Gastrocnemius medialis (tissue), 4 donors: ENCODE data around the gene COL4A1. TPM values are rescaled to one million over a fixed set of nuclear protein-coding genes. Genes with fewer than 3 reads are reported as not detected.
A peak's percentile ranks its signal among the peaks of the same experiment; 100 is the strongest.

Experiments
- ATAC-seq, 2 donors: fragments of 150-250 bp; one replicate each; pipeline ENCODE4 v1.9.1; 2016
- DNase-seq, 2 donors: peaks; one replicate each; pipeline ENCODE4 v3.0.0-alpha.2; 2019
- H3K27ac ChIP-seq, 4 donors: fragments of 200-600 bp; sonication (generic); 1 replicate in 1 of 4; 2 replicates in 3 of 4; pipeline ENCODE4 v1.5.1; 2016 to 2018; ENCODE audit warnings: mild to moderate bottlenecking in 2 of 4, moderate library complexity in 1 of 4
- H3K27me3 ChIP-seq, 3 donors: fragments of 200-600 bp; sonication (generic) in 2 of 3; 1 replicate in 1 of 3; 2 replicates in 2 of 3; pipeline versions ENCODE4 v1.5.1 to v1.6.0; 2016 to 2019; ENCODE audit warnings: mild to moderate bottlenecking in 1 of 3, moderate library complexity in 1 of 3
- H3K36me3 ChIP-seq, 2 donors: fragments of 200-600 bp; sonication (generic) in 1 of 2; one replicate each; pipeline ENCODE4 v1.5.1; 2017 to 2018
- H3K4me1 ChIP-seq, 2 donors: fragments of 200-600 bp; sonication (generic) in 1 of 2; one replicate each; pipeline ENCODE4 v1.5.1; 2016 to 2017; ENCODE audit warnings: mild to moderate bottlenecking in 2 of 2
- H3K4me3 ChIP-seq, 4 donors: fragments of 200-600 bp; sonication (generic) in 3 of 4; 1 replicate in 1 of 4; 2 replicates in 3 of 4; pipeline ENCODE4 v1.5.1; 2016 to 2019; ENCODE audit warnings: mild to moderate bottlenecking in 2 of 4
- H3K9me3 ChIP-seq, 3 donors: fragments of 200-600 bp; sonication (generic) in 2 of 3; 1 replicate in 1 of 3; 2 replicates in 2 of 3; pipeline ENCODE4 v1.5.1; 2016 to 2019
- CTCF ChIP-seq, 5 experiments: fragments of 450-650 bp in 3 of 5; fragments of 200-600 bp in 2 of 5; sonication (generic) in 2 of 5; IDR thresholded peaks in 4 of 5; conservative IDR thresholded peaks in 1 of 5; 1 replicate in 4 of 5; 2 replicates in 1 of 5; pipeline ENCODE4 v1.5.1; 2016 to 2019; ENCODE audit warnings: antibody characterized with exemption in 5 of 5, mild to moderate bottlenecking in 3 of 5, moderate library complexity in 3 of 5
- POLR2A ChIP-seq, 2 donors: fragments of 450-650 bp; IDR thresholded peaks; one replicate each; pipeline ENCODE4 v1.6.1; 2017; ENCODE audit warnings: antibody characterized with exemption in 2 of 2, mild to moderate bottlenecking in 2 of 2, moderate library complexity in 2 of 2
- in situ Hi-C, 4 donors: fragments of 200-750 bp; cut with MboI; loops; one replicate each; pipeline versions ENCODE4 v1.15.0 to v1.8.0; 2017; ENCODE audit warnings: low sequenced_read_pairs in 4 of 4
- intact Hi-C: fragments of 100-400 bp; cut with DNase I; formaldehyde crosslinking; loops from one replicate; pipeline ENCODE4 v1.15.1; 2023; ENCODE audit warnings: low total_unique reads
- total RNA-seq, 4 donors: library from RNA; depleted of rRNA; stranded (reverse); fragments of >200 nt; gene quantifications; one replicate each; pipeline versions ENCODE4 v1.1.0 to v1.2.3, GENCODE V29; 2016

Gene COL4A1
- total RNA-seq, 4 donors from 2014 or later, result 60.5 to 127 (median 120) TPM

GRCh38 chr13:110246530-110246929 is 60.4 kb downstream of the COL4A1 start:
- H3K9me3 ChIP-seq, result no peaks in the 10 kb centered on the region
- H3K4me3 ChIP-seq, result no peak overlapping the region
- DNase-seq, result no peak
- no peak for ATAC-seq
- peak overlapping the region; percentile 49 to 81 (median 79) for H3K27ac ChIP-seq
- in situ Hi-C loops, result loop anchor here in 1 of 4 donors (25.0 kb wide), 1 partner anchor 166 kb away; no protein-coding TSS in a partner anchor
- peaks cover 0 to 2% (median 0%) of the 10 kb centered on the region in 3 donors for H3K27me3 ChIP-seq
- peaks cover 27 to 45% of the 10 kb centered on the region in 2 donors for H3K4me1 ChIP-seq
- no peaks in the 10 kb centered on the region for H3K36me3 ChIP-seq
- TF ChIP-seq CTCF (IDR thresholded peaks at IDR 0.05 in 4 of 5, conservative IDR thresholded peaks at IDR 0.05 in 1 of 5), result no peak
- TF ChIP-seq POLR2A (IDR thresholded peaks at IDR 0.05), result no peak
- intact Hi-C loops, result loop anchor here (5.0 kb wide), 1 partner anchor 51 kb away; no protein-coding TSS in a partner anchor

GRCh38 chr13:110245416-110245899 is 61.5 kb downstream of the COL4A1 start:
- TF ChIP-seq CTCF (IDR thresholded peaks at IDR 0.05 in 4 of 5, conservative IDR thresholded peaks at IDR 0.05 in 1 of 5) (no peak), POLR2A (IDR thresholded peaks at IDR 0.05) (no peak)
- no peak for ATAC-seq

DNA sequence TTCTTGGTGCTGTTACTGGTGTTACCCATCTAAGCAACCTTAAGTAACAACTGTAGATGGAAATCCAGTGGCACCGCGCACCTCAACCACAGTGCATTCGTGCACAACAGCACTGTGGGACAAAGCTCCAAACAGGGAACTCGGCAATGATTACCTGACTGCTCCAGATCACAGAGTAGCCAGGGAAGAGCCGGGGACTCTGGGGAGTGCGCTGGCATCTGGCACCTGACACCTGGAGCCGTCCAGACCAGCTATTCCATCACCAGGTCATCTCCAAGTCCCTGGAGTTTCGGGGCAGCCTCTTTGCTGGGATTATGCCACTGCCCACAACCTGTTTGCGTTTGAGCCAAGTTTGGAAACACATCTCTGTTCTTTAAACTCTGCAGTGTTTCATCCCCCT is 62.0 kb downstream of the COL4A1 start:
- H3K9me3 ChIP-seq, result no peaks in the 10 kb centered on the region
- H3K36me3 ChIP-seq, result no peaks in the 10 kb centered on the region
- H3K27me3 ChIP-seq, result peaks cover 0 to 2% (median 0%) of the 10 kb centered on the region in 3 donors
- DNase-seq (no peak), ATAC-seq (no peak)
- peaks cover 24 to 40% of the 10 kb centered on the region in 2 donors for H3K4me1 ChIP-seq
- peak overlapping the region; percentile 49 to 81 (median 79) for H3K27ac ChIP-seq
- in situ Hi-C loops, result loop anchor here in 1 of 4 donors (25.0 kb wide), 1 partner anchor 167 kb away; no protein-coding TSS in a partner anchor
- TF ChIP-seq CTCF (IDR thresholded peaks at IDR 0.05 in 4 of 5, conservative IDR thresholded peaks at IDR 0.05 in 1 of 5), result no peak
- TF ChIP-seq POLR2A (IDR thresholded peaks at IDR 0.05), result no peak
- intact Hi-C loops, result loop anchor here (5.0 kb wide), 1 partner anchor 52 kb away; no protein-coding TSS in a partner anchor
- no peak overlapping the region for H3K4me3 ChIP-seq

More at GRCh38 chr13:110245416-110245899, 61.5 kb downstream of the COL4A1 start:
- Histone ChIP-seq H3K4me3 (no peak overlapping the region), H3K9me3 (no peaks in the 10 kb centered on the region), H3K4me1 (peaks cover 23 to 38% of the 10 kb centered on the region in 2 donors), H3K27ac (peak overlapping the region; percentile 49 to 81 (median 79)), H3K36me3 (no peaks in the 10 kb centered on the region), H3K27me3 (peaks cover 0 to 2% (median 0%) of the 10 kb centered on the region in 3 donors)
- DNase-seq, result no peak
- intact Hi-C loops, result loop anchor here (5.0 kb wide), 1 partner anchor 52 kb away; no protein-coding TSS in a partner anchor
- in situ Hi-C loops, result loop anchor here in 1 of 4 donors (25.0 kb wide), 1 partner anchor 167 kb away; no protein-coding TSS in a partner anchor

DNA sequence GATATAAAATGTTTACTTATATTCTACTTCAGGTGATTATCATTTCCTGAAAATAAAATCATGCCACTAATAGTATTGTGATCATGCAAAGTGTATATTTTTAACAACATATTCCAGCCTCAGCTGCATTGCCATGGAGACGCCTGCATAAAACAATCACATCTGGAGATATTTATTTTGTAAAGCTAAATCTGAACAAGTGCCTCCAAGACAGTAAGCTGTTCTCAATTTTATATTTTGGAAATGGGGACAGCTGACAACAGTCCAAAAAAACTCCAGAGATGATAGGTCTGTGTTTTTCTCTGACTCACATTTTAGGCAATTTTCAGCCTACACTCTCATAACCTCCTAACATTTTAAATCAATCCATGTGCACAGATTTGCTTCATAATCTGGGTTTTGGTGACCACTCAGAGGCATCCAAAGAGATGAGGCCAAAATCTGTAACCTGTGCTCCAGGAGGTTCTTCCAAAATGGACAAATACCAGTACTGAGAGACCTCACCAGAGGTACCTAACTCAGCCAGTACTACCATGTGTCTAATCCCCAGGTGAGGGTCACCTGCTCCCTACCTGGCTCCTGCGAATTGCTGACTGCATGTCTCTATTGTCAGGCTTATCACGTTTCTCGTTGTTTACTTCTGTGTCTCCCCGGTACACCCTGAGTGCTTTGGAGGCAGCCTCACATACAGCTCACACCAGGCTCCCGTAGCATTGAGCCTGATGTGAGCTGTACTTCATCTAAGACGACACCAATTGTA is 62.7 kb downstream of the COL4A1 start:
- Histone ChIP-seq H3K4me3 (no peak overlapping the region), H3K9me3 (no peaks in the 10 kb centered on the region), H3K4me1 (peaks cover 31 to 43% of the 10 kb centered on the region in 2 donors), H3K36me3 (no peaks in the 10 kb centered on the region), H3K27me3 (peaks cover 0 to 2% (median 0%) of the 10 kb centered on the region in 3 donors), H3K27ac (peak overlapping the region; percentile 49 to 81 (median 79))
- DNase-seq (no peak), ATAC-seq (peak; percentile 37 to 40)
- TF ChIP-seq CTCF (IDR thresholded peaks at IDR 0.05 in 4 of 5, conservative IDR thresholded peaks at IDR 0.05 in 1 of 5), result no peak
- TF ChIP-seq POLR2A (IDR thresholded peaks at IDR 0.05), result no peak
- intact Hi-C loops, result no loop called here
- in situ Hi-C loops, result loop anchor here in 1 of 4 donors (25.0 kb wide), 1 partner anchor 168 kb away; no protein-coding TSS in a partner anchor
